Skin epidermis (tissue), 12 donors: ENCODE measurements around the gene SLC9A9.
A peak's percentile ranks its signal among the peaks of the same experiment; 100 is the strongest.

Experiments
- H3K27ac ChIP-seq, 21 experiments: fragments of 200-600 bp; sonication (generic) in 11 of 21; one replicate each; pipeline ENCODE4 v1.5.0; 2020; ENCODE audit warnings: mild to moderate bottlenecking in 3 of 21, inconsistent platforms in 2 of 21, moderate library complexity in 2 of 21
- H3K4me3 ChIP-seq, 7 experiments: fragments of 200-600 bp; sonication (generic) in 2 of 7; one replicate each; pipeline ENCODE4 v1.5.0; 2020; ENCODE audit warnings: inconsistent platforms in 2 of 7, mild to moderate bottlenecking in 2 of 7, moderate library complexity in 1 of 7

SLC9A9 gene

GRCh38 chr3:143497382-143497781 is 350.9 kb downstream of the SLC9A9 start:
- H3K4me3 ChIP-seq: no peak overlapping the region
- no peak overlapping the region for H3K27ac ChIP-seq

GRCh38 chr3:143496191-143496590 is 352.1 kb downstream of the SLC9A9 start:
- Histone ChIP-seq H3K4me3 (no peak overlapping the region), H3K27ac (no peak overlapping the region)

GRCh38 chr3:143495527-143495926 is 352.7 kb downstream of the SLC9A9 start:
- H3K27ac ChIP-seq: no peak overlapping the region
- no peak overlapping the region for H3K4me3 ChIP-seq

- Histone ChIP-seq H3K4me3 (no peak overlapping the region), H3K27ac (no peak overlapping the region)
These were observed 361.7 kb downstream of the SLC9A9 start for GRCh38 chr3:143486611-143487010.

GRCh38 chr3:143484846-143485512 is 363.3 kb downstream of the SLC9A9 start:
- Histone ChIP-seq H3K4me3 (no peak overlapping the region), H3K27ac (no peak overlapping the region)

GRCh38 chr3:143483214-143483613 is 365.1 kb downstream of the SLC9A9 start:
- no peak overlapping the region for H3K4me3 ChIP-seq
- H3K27ac ChIP-seq: no peak overlapping the region

GRCh38 chr3:143482106-143483088 is 365.9 kb downstream of the SLC9A9 start:
- Histone ChIP-seq H3K27ac (peak overlapping the region in 1 of 21 experiments; percentile 54), H3K4me3 (no peak overlapping the region)

GRCh38 chr3:143480344-143480743 is 367.9 kb downstream of the SLC9A9 start:
- Histone ChIP-seq H3K27ac (no peak overlapping the region), H3K4me3 (no peak overlapping the region)

GRCh38 chr3:143479727-143480126 is 368.5 kb downstream of the SLC9A9 start:
- H3K4me3 ChIP-seq: no peak overlapping the region

GRCh38 chr3:143478115-143478693 is 370.1 kb downstream of the SLC9A9 start:
- no peak overlapping the region for H3K4me3 ChIP-seq
- no peak overlapping the region for H3K27ac ChIP-seq

More at GRCh38 chr3:143479727-143480126, 368.5 kb downstream of the SLC9A9 start:
- no peak overlapping the region for H3K27ac ChIP-seq

GRCh38 chr3:143476965-143477640 is 371.2 kb downstream of the SLC9A9 start:
- Histone ChIP-seq H3K27ac (no peak overlapping the region), H3K4me3 (no peak overlapping the region)

- Histone ChIP-seq H3K4me3 (no peak overlapping the region), H3K27ac (no peak overlapping the region)
These were observed 372.3 kb downstream of the SLC9A9 start for GRCh38 chr3:143475981-143476380.

- H3K4me3 ChIP-seq: no peak overlapping the region
These were observed 375.3 kb downstream of the SLC9A9 start for GRCh38 chr3:143472731-143473523.

GRCh38 chr3:143471705-143472104 is 376.6 kb downstream of the SLC9A9 start:
- no peak overlapping the region for H3K4me3 ChIP-seq
- H3K27ac ChIP-seq: no peak overlapping the region

More at GRCh38 chr3:143472731-143473523, 375.3 kb downstream of the SLC9A9 start:
- H3K27ac ChIP-seq: no peak overlapping the region

- Histone ChIP-seq H3K27ac (no peak overlapping the region), H3K4me3 (no peak overlapping the region)
These were observed 379.1 kb downstream of the SLC9A9 start for GRCh38 chr3:143469159-143469558.

- Histone ChIP-seq H3K27ac (no peak overlapping the region), H3K4me3 (no peak overlapping the region)
These were observed 382.6 kb downstream of the SLC9A9 start for GRCh38 chr3:143465666-143466065.

- Histone ChIP-seq H3K4me3 (no peak overlapping the region), H3K27ac (no peak overlapping the region)
These were observed 383.4 kb downstream of the SLC9A9 start for GRCh38 chr3:143464850-143465249.

GRCh38 chr3:143455480-143455879 is 392.8 kb downstream of the SLC9A9 start:
- H3K4me3 ChIP-seq: no peak overlapping the region
- no peak overlapping the region for H3K27ac ChIP-seq

- H3K4me3 ChIP-seq: no peak overlapping the region
- H3K27ac ChIP-seq: no peak overlapping the region
These were observed 397.6 kb downstream of the SLC9A9 start for GRCh38 chr3:143450632-143451031.
